HEK293 (cell line): Measurements from ENCODE around the gene CDSN.

Experiments used
- BCL6B ChIP-seq: fragments of 450-650 bp; formaldehyde crosslinking; IDR thresholded peaks from 2 replicates; pipeline ENCODE4 v1.5.1; 2017; ENCODE audit warnings: missing biosample characterization, missing genetic modification characterization
- REST ChIP-seq: fragments of 450-650 bp; formaldehyde crosslinking; IDR thresholded peaks from 2 replicates; pipeline ENCODE4 v1.5.1; 2016; ENCODE audit warnings: missing biosample characterization, missing genetic modification characterization
- ZNF549 ChIP-seq: fragments of 450-650 bp; IDR thresholded peaks from 2 replicates; pipeline ENCODE4 v1.5.1; 2018; ENCODE audit warnings: missing biosample characterization, missing genetic modification characterization, mild to moderate bottlenecking, inconsistent platforms, moderate library complexity
- ZNF645 ChIP-seq: fragments of 450-650 bp; formaldehyde crosslinking; IDR thresholded peaks from 2 replicates; pipeline ENCODE4; 2016; ENCODE audit warnings: missing biosample characterization, missing genetic modification characterization
- TF ChIP-seq, protein P1 (sequence below): fragments of 450-650 bp; formaldehyde crosslinking; IDR thresholded peaks from 2 replicates; pipeline ENCODE4 v1.5.1; 2016; ENCODE audit warnings: missing biosample characterization, missing genetic modification characterization

DNA sequence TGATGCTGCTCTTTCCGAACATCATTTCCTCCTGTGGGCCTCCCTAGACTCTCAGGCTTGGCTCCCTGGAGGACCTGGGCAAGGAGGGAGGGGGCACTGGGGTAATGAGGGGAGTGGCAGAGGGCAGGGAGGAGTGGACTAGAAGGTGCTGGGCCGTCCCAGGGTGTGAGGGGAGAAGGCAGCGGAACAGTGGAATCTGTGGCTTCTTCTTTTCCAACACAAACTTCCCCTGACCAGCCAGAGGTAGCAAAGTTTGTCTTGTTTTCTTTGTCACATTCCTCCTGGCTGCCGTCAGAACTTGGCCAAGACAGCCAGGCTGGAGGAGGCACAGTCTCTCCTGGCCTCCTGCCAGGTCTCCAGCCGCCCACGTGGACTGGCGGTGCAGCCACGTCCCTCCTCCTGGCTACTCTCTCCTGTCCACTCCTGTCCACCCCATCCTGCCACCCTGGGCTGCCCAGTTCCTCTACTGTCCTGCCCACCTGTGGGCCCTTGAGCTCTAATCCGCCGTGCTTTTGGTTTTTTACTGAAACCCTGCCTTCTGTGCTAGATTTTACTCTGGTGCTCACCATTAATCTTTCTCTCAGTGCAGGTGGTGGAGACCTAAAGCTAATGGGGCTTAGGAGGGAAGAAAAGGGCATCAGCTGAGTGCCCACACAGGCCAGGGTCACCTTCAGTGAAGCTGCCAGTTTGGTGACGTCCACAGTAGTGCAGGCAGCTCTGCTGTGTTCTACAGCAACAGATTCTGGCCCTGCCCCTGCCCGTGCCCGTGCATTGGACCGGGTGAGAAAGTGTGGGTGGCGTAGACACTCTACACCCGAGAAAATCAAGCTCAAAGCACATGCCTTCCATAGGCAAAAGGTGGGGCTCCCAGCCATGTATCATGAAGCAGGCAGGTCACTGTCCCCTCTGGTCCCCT, 2.8 kb upstream of the CDSN start:
- TF ChIP-seq, protein P1, sequence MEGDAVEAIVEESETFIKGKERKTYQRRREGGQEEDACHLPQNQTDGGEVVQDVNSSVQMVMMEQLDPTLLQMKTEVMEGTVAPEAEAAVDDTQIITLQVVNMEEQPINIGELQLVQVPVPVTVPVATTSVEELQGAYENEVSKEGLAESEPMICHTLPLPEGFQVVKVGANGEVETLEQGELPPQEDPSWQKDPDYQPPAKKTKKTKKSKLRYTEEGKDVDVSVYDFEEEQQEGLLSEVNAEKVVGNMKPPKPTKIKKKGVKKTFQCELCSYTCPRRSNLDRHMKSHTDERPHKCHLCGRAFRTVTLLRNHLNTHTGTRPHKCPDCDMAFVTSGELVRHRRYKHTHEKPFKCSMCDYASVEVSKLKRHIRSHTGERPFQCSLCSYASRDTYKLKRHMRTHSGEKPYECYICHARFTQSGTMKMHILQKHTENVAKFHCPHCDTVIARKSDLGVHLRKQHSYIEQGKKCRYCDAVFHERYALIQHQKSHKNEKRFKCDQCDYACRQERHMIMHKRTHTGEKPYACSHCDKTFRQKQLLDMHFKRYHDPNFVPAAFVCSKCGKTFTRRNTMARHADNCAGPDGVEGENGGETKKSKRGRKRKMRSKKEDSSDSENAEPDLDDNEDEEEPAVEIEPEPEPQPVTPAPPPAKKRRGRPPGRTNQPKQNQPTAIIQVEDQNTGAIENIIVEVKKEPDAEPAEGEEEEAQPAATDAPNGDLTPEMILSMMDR (tag by site-specific recombination), result no peak
- TF ChIP-seq ZNF549 (tag by site-specific recombination) (no peak), REST (tag by site-specific recombination) (no peak), ZNF645 (no peak), BCL6B (tag by site-specific recombination) (no peak)
